Ishikawa (cell line): Measurements from ENCODE around the gene BICC1.

ENCODE experiments used
- CEBPB ChIP-seq: IDR thresholded peaks from 2 replicates; pipeline ENCODE4 v1.6.1; 2012
- CREB1 ChIP-seq: IDR thresholded peaks from 2 replicates; pipeline ENCODE4 v1.6.1; 2012; ENCODE audit warnings: low read depth
- EGR1 ChIP-seq: IDR thresholded peaks from 2 replicates; pipeline ENCODE4 v1.6.1; 2012
- EP300 ChIP-seq: IDR thresholded peaks from 2 replicates; pipeline ENCODE4 v1.6.1; 2012; ENCODE audit warnings: borderline replicate concordance
- FOXM1 ChIP-seq: IDR thresholded peaks from 2 replicates; pipeline ENCODE4 v1.6.1; 2012; ENCODE audit warnings: low read depth, borderline replicate concordance
- MAX ChIP-seq: IDR thresholded peaks from 2 replicates; pipeline ENCODE4 v1.6.1; 2012
- NFIC ChIP-seq: IDR thresholded peaks from 2 replicates; pipeline ENCODE4 v1.6.1; 2012
- RAD21 ChIP-seq: IDR thresholded peaks from 2 replicates; pipeline ENCODE4 v1.6.1; 2012; ENCODE audit warnings: low read depth
- REST ChIP-seq: IDR thresholded peaks from 2 replicates; pipeline ENCODE4 v1.6.1; 2012; ENCODE audit warnings: low read depth, mild to moderate bottlenecking
- TAF1 ChIP-seq: IDR thresholded peaks from 2 replicates; pipeline ENCODE4 v1.6.1; 2012; ENCODE audit warnings: low read depth, mild to moderate bottlenecking
- TCF12 ChIP-seq: IDR thresholded peaks from 2 replicates; pipeline ENCODE4 v1.6.1; 2012; ENCODE audit warnings: low read depth
- TEAD4 ChIP-seq: IDR thresholded peaks from 2 replicates; pipeline ENCODE4 v1.6.1; 2012
- USF1 ChIP-seq: IDR thresholded peaks from 2 replicates; pipeline ENCODE4 v1.6.1; 2012
- YY1 ChIP-seq: IDR thresholded peaks from 2 replicates; pipeline ENCODE4 v1.6.1; 2012; ENCODE audit warnings: low read depth
- ZBTB7A ChIP-seq: IDR thresholded peaks from 2 replicates; pipeline ENCODE4 v1.6.1; 2012; ENCODE audit warnings: low read depth

The BICC1 gene

GRCh38 chr10:58785354-58785753, 272.7 kb downstream of the BICC1 start:
- TF ChIP-seq CEBPB (no peak), FOXM1 (no peak), REST (no peak), MAX (no peak), YY1 (no peak), CREB1 (no peak), USF1 (no peak), TCF12 (no peak), RAD21 (no peak), TEAD4 (no peak), ZBTB7A (no peak), EP300 (no peak), TAF1 (no peak)

- TF ChIP-seq CEBPB (peak; percentile 82), USF1 (no peak)
These were observed 278.5 kb downstream of the BICC1 start for GRCh38 chr10:58791137-58791536.

- TF ChIP-seq CREB1 (no peak), ZBTB7A (no peak), CEBPB (no peak), FOXM1 (no peak), NFIC (no peak), EP300 (no peak), TAF1 (no peak), TCF12 (no peak), RAD21 (no peak), REST (no peak), EGR1 (no peak), TEAD4 (no peak), MAX (no peak), YY1 (no peak), USF1 (no peak)
These were observed 282.9 kb downstream of the BICC1 start for GRCh38 chr10:58795560-58795959.

- TF ChIP-seq TAF1 (no peak), CREB1 (no peak), TCF12 (no peak), YY1 (no peak), EP300 (no peak), RAD21 (no peak), EGR1 (no peak), MAX (no peak), ZBTB7A (no peak)
These were observed 283.6 kb downstream of the BICC1 start for GRCh38 chr10:58796242-58796641.

- TF ChIP-seq TCF12 = no peak
- no peak for TF ChIP-seq REST
- TF ChIP-seq MAX = no peak
- no peak for TF ChIP-seq RAD21
- TF ChIP-seq EGR1 = no peak
- TF ChIP-seq USF1 = no peak
- no peak for TF ChIP-seq TAF1
- TF ChIP-seq TEAD4 = no peak
- no peak for TF ChIP-seq FOXM1
- no peak for TF ChIP-seq CREB1
- TF ChIP-seq EP300 = no peak
- no peak for TF ChIP-seq NFIC
- no peak for TF ChIP-seq CEBPB
- TF ChIP-seq YY1 = no peak
- no peak for TF ChIP-seq ZBTB7A
These were observed 284.2 kb downstream of the BICC1 start for GRCh38 chr10:58796824-58797223.
